B cell (primary cell): ENCODE results near the gene PFKP. TPM values are rescaled to one million over a fixed set of nuclear protein-coding genes. Genes with fewer than 3 reads are reported as not detected.

Source experiments
- ATAC-seq: fragments of 200-7000 bp; cut with Tn5 transposase; one replicate; pipeline ENCODE4 v1.10.0; 2021; ENCODE audit warnings: low read depth, mild to moderate bottlenecking, moderate number of reproducible peaks, moderate library complexity
- CTCF ChIA-PET: fragments of 350-600 bp; sonication (Branson Sonifier 250); formaldehyde crosslinking; loops from one replicate; lab custom pipeline; 2021; ENCODE audit warnings: antibody characterized with exemption, inconsistent platforms; lab: Charles Lee
- POLR2A ChIA-PET: fragments of 350-600 bp; sonication (Branson Sonifier 250); formaldehyde crosslinking; loops from one replicate; lab custom pipeline; 2021; ENCODE audit warnings: antibody characterized with exemption; lab: Charles Lee
- DNase-seq: peaks from one replicate; pipeline ENCODE4 v3.0.0; 2013
- H2AFZ ChIP-seq: 2 replicates; pipeline ENCODE4 v1.6.1; 2012; ENCODE audit warnings: mild to moderate bottlenecking, low read depth, low read length; ENCODE audit not compliant: insufficient read depth, poor library complexity, severe bottlenecking
- H3K27ac ChIP-seq, 2 donors: 1 replicate in 1 of 2; 2 replicates in 1 of 2; pipeline ENCODE4 v1.5.1; 2012 to 2013; ENCODE audit warnings: low read length in 2 of 2, mild to moderate bottlenecking in 2 of 2, moderate library complexity in 1 of 2
- H3K27me3 ChIP-seq, 4 experiments: fragments of 200-600 bp in 1 of 4; sonication (generic) in 1 of 4; replicated peaks in 1 of 4; 1 replicate in 2 of 4; 2 replicates in 2 of 4; pipeline versions ENCODE4 v1.6.1 to v1.7.0; 2013 to 2016; ENCODE audit warnings: low read length in 3 of 4, mild to moderate bottlenecking in 2 of 4, mixed read lengths in 1 of 4, moderate library complexity in 1 of 4; ENCODE audit not compliant: insufficient read depth in 4 of 4, control insufficient read depth in 3 of 4; ENCODE audit errors: control extremely low read depth in 1 of 4
- H3K36me3 ChIP-seq, 2 experiments: replicated peaks in 1 of 2; 1 replicate in 1 of 2; 2 replicates in 1 of 2; pipeline versions ENCODE4 v1.6.1 to v1.7.1; 2013; ENCODE audit warnings: low read length in 1 of 2; ENCODE audit not compliant: insufficient read depth in 2 of 2, control insufficient read depth in 1 of 2; ENCODE audit errors: control extremely low read depth in 1 of 2, extremely low read depth in 1 of 2
- H3K4me1 ChIP-seq, 2 donors: fragments of 200-600 bp in 1 of 2; sonication (generic) in 1 of 2; 1 replicate in 1 of 2; 2 replicates in 1 of 2; pipeline versions ENCODE4 v1.5.1 to v1.6.1; 2013 to 2017; ENCODE audit warnings: low read length in 2 of 2; ENCODE audit not compliant: control insufficient read depth in 2 of 2, insufficient read depth in 2 of 2
- H3K4me2 ChIP-seq: replicated peaks from 2 replicates; pipeline ENCODE3; 2012; ENCODE audit warnings: mild to moderate bottlenecking, low read depth, low read length; ENCODE audit not compliant: poor library complexity, severe bottlenecking
- H3K4me3 ChIP-seq, 5 experiments: fragments of 200-600 bp in 1 of 5; sonication (generic) in 1 of 5; 1 replicate in 3 of 5; 2 replicates in 2 of 5; pipeline versions ENCODE4 v1.5.1 to v1.7.0; 2011 to 2016; ENCODE audit warnings: low read length in 4 of 5, mild to moderate bottlenecking in 4 of 5, low read depth in 2 of 5, control low read depth in 1 of 5, moderate library complexity in 1 of 5; ENCODE audit not compliant: insufficient read depth in 1 of 5; ENCODE audit errors: control extremely low read depth in 1 of 5, extremely low read depth in 1 of 5
- H3K79me2 ChIP-seq: fragments of 200-600 bp; sonication (generic); one replicate; pipeline ENCODE4 v1.6.0; 2016; ENCODE audit warnings: low read length; ENCODE audit not compliant: control insufficient read depth, insufficient read depth
- H3K9ac ChIP-seq: fragments of 200-600 bp; sonication (generic); 2 replicates; pipeline ENCODE4 v1.6.1; 2017; ENCODE audit warnings: mild to moderate bottlenecking, low read length, moderate library complexity
- H3K9me3 ChIP-seq, 3 donors: one replicate each; pipeline versions ENCODE4 v1.6.1 to v1.7.1; 2013; ENCODE audit warnings: low read length in 2 of 3; ENCODE audit not compliant: control insufficient read depth in 2 of 3, insufficient read depth in 1 of 3; ENCODE audit errors: control extremely low read depth in 1 of 3
- H4K20me1 ChIP-seq: 2 replicates; pipeline ENCODE4 v1.6.0; 2012; ENCODE audit warnings: mild to moderate bottlenecking, low read length; ENCODE audit not compliant: insufficient read depth, control insufficient read depth, poor library complexity, severe bottlenecking
- H3K27ac Mint-ChIP-seq: one replicate; pipeline ENCODE4 v1.8.0; 2021; ENCODE audit warnings: mixed read lengths
- H3K27me3 Mint-ChIP-seq: one replicate; pipeline ENCODE4 v1.8.0; 2021; ENCODE audit warnings: mixed read lengths
- H3K4me1 Mint-ChIP-seq: one replicate; pipeline ENCODE4 v1.8.0; 2021; ENCODE audit warnings: mixed read lengths
- H3K4me3 Mint-ChIP-seq: one replicate; pipeline ENCODE4 v1.8.0; 2021; ENCODE audit warnings: mixed read lengths
- H3K9me3 Mint-ChIP-seq: one replicate; pipeline ENCODE4 v1.8.0; 2022; ENCODE audit warnings: mixed read lengths; ENCODE audit not compliant: insufficient read depth
- EZH2 ChIP-seq: IDR thresholded peaks from 2 replicates; pipeline ENCODE4 v1.6.1; 2012; ENCODE audit warnings: borderline replicate concordance, low read depth, mild to moderate bottlenecking, moderate library complexity, low read length; ENCODE audit not compliant: insufficient read depth, poor library complexity, severe bottlenecking
- WGBS: methylation state at CpG from one replicate; pipeline ENCODE4 v1.1.5; 2013; ENCODE audit warnings: missing lambda C conversion rate; ENCODE audit not compliant: insufficient coverage; 5-methylcytosine and 5-hydroxymethylcytosine counted together
- intact Hi-C: fragments of 100-400 bp; cut with micrococcal nuclease; formaldehyde crosslinking; loops from one replicate; pipeline ENCODE4 v1.10.0; 2022
- polyA plus RNA-seq: library from polyadenylated mRNA; depleted of rRNA; stranded (reverse); fragments of >200 nt; gene quantifications from 2 replicates; pipeline ENCODE4 v1.2.3, GENCODE V29; 2012
- total RNA-seq, 2 donors: library from RNA; stranded (reverse); fragments of 120-200 nt in 1 of 2; gene quantifications; 1 replicate in 1 of 2; 2 replicates in 1 of 2; pipeline versions ENCODE4 v1.2.3 to v1.2.4, GENCODE V29; 2013 to 2022
- TF ChIP-seq, protein P1 (sequence below): fragments of 200-600 bp; IDR thresholded peaks from one replicate; pipeline ENCODE4 v1.8.0; 2022; ENCODE audit warnings: antibody characterized with exemption, mild to moderate bottlenecking

PFKP gene
- total and polyA plus RNA-seq, 2 donors (not counting 1 experiment from before 2014, with no cell fraction given) = 41.4 to 54.3 TPM

DNA sequence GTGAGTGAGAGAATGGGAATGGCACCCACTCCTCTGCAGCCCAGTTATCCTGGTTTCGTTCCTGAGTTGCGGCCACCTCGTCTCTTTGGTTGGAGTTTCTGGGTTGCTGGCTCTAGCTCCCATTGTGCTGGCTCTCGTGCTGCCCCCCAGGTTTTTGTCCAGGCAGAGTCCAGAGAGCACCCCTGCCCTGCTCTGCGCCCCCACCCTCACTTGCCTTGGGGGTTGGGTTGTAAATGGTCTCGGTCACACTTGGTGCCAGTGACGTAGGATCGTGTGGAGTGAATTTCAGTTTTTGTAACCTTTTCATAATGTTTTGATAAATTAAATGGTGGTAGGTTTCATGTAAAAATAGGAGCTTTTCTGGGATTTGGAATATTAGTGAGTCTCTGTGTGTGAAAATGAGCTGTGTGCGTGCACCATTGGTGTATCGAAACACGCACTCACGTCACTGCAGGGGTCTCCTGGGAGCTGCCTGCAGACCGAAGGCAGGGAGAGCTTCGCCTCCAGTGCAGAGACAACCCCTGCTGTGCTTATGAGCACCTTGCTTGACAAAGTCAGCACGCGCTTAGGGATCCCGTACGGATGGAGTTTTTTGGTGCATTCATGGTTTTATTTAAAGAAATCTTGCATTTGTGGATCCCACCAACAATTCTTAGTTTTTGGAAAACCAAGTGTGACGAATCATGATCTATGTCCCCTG, 32.9 kb downstream of the PFKP start:
- H3K9ac ChIP-seq = no peak overlapping the region
- no peaks in the 10 kb centered on the region for H4K20me1 ChIP-seq
- Mint-ChIP-seq H3K9me3 (no peaks in the 10 kb centered on the region), H3K27me3 (no peaks in the 10 kb centered on the region), H3K4me1 (peaks cover 9% of the 10 kb centered on the region), H3K4me3 (no peak overlapping the region), H3K27ac (no peak overlapping the region)
- peaks cover 0 to 4% of the 10 kb centered on the region in 2 donors for H3K4me1 ChIP-seq
- WGBS = 97% methylated on average over 14 of the region's 19 CpGs
- peaks cover 0 to 3% (median 0%) of the 10 kb centered on the region in 3 donors for H3K9me3 ChIP-seq
- no peaks in the 10 kb centered on the region for H3K27me3 ChIP-seq
- peaks cover 0 to 50% of the 10 kb centered on the region in 2 experiments for H3K36me3 ChIP-seq
- H2AFZ ChIP-seq = no peak overlapping the region
- no peak overlapping the region for H3K27ac ChIP-seq
- POLR2A ChIA-PET = no interaction called here
- ATAC-seq (no peak), DNase-seq (no peak)
- no peak overlapping the region for H3K4me2 ChIP-seq
- intact Hi-C loops = no loop called here
- H3K4me3 ChIP-seq = no peak overlapping the region
- CTCF ChIA-PET = no interaction called here
- TF ChIP-seq EZH2 = no peak
- TF ChIP-seq, protein P1, sequence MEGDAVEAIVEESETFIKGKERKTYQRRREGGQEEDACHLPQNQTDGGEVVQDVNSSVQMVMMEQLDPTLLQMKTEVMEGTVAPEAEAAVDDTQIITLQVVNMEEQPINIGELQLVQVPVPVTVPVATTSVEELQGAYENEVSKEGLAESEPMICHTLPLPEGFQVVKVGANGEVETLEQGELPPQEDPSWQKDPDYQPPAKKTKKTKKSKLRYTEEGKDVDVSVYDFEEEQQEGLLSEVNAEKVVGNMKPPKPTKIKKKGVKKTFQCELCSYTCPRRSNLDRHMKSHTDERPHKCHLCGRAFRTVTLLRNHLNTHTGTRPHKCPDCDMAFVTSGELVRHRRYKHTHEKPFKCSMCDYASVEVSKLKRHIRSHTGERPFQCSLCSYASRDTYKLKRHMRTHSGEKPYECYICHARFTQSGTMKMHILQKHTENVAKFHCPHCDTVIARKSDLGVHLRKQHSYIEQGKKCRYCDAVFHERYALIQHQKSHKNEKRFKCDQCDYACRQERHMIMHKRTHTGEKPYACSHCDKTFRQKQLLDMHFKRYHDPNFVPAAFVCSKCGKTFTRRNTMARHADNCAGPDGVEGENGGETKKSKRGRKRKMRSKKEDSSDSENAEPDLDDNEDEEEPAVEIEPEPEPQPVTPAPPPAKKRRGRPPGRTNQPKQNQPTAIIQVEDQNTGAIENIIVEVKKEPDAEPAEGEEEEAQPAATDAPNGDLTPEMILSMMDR = no peak
- peaks cover 13% of the 10 kb centered on the region for H3K79me2 ChIP-seq

DNA sequence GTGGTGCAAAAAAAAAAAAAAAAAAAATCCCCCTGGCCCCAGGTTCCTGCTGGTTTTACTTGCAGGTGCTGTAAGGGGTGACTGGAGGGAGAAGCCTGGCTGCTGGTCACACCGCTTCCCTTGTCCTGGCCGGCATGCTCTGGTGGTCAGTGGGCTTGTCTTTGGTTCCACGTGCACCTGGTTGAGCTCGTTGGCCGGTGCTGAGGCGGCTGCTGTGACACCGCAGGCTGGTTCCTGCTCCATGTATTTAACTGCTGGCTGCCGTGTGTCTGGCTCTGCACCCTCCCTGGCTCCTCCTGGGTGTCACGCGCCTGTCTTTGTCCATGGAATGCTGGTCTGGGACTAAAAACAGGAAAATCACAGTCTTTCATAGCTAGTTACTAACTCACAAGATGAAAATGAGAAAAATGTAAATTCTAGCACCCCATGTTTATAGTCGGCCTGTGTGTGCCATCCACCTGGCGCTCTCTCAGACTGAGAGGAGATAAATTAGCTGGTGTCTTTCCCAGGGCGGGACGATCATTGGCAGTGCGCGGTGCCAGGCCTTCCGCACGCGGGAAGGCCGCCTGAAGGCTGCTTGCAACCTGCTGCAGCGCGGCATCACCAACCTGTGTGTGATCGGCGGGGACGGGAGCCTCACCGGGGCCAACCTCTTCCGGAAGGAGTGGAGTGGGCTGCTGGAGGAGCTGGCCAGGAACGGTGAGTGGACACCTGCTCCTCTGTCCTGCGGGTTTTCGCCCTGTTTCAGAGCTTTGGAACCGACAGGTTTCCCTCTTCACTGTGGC, 33.7 kb downstream of the PFKP start:
- Mint-ChIP-seq H3K4me1 (peaks cover under 1% of the 10 kb centered on the region), H3K9me3 (no peaks in the 10 kb centered on the region), H3K27ac (no peak overlapping the region), H3K4me3 (no peak overlapping the region), H3K27me3 (no peaks in the 10 kb centered on the region)
- Histone ChIP-seq H3K27me3 (no peaks in the 10 kb centered on the region), H3K4me3 (no peak overlapping the region), H3K9ac (no peak overlapping the region), H3K9me3 (peaks cover 0 to 3% (median 0%) of the 10 kb centered on the region in 3 donors), H3K4me1 (no peaks in the 10 kb centered on the region), H3K27ac (no peak overlapping the region), H2AFZ (no peak overlapping the region), H3K79me2 (peaks cover 9% of the 10 kb centered on the region), H3K4me2 (no peak overlapping the region), H4K20me1 (no peaks in the 10 kb centered on the region), H3K36me3 (peaks cover 0 to 57% of the 10 kb centered on the region in 2 experiments)
- ATAC-seq (no peak), DNase-seq (no peak)
- 97% methylated on average over 29 of the region's 31 CpGs for WGBS
- CTCF ChIA-PET = interaction anchor here (1.1 kb wide), 1 partner anchor 9 kb away, joined by 3 read pairs; no protein-coding TSS in a partner anchor
- intact Hi-C loops = no loop called here
- POLR2A ChIA-PET = no interaction called here
- TF ChIP-seq, protein P1 = no peak
- no peak for TF ChIP-seq EZH2
